COLO829 (cell line): Measurements from ENCODE around the gene MLXIP.
"Not testable (repeated sequence)": the region's sequence is repeated elsewhere in the genome, so short reads cannot be mapped to it uniquely, and the experiment has no call there.

Experiments
- DNase-seq: peaks from one replicate; pipeline ENCODE4 v3.0.0; 2012; ENCODE audit warnings: low spot score

MLXIP gene

GRCh38 chr12:122052285-122052684 is 26.3 kb upstream of the MLXIP start:
- DNase-seq = no peak

DNA sequence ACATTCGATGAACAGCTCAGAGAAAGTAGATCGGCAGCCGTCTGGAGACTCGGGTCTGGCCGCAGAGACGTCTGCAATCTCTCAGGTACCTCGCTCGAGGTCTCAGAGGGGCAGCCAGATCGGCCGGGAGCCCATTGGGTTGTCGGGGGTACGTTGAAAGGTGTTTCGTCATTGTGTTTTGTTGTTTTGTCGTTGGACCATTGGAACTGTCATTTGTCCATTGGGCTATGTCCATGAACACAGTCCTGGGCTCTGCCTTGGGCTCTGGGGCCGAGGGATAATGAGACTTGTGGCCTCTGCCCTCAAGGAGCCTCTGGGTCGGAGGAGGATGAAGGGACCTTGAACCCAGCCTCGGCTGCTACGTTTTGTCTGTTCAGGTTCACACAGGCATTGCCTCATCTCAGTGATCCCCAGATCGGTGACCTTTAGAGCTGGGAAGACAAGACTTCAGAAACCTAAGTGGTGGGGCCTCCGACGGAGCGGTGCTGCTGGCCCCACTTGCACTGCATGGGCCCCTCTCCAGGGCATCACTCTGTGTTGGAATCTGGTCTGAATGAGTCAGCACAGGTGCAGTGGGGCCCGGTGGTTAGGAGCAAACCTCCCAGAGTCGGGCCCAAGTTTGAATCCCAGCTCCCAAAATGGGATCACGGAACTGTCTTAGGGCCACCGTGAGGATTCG is 23.6 kb upstream of the MLXIP start:
- DNase-seq = no peak

DNA sequence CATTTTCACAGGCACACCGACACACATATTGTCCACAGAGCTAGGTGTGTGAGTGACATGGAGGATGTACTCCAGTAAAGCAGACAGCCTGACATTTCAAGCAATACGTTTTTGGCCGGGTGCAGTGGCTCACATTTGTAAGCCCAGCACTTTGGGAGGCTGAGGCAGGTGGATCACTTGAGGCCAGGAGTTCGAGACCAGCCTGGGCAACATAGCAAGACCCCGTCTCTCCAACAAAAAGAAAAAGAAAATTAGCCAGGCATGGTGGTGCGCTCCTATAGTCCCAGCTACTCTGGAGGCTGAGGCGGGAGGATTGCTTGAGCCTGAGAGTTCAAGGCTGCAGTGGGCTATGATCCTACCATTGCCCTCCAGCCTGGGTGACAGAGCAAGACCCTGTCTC is 22.1 kb upstream of the MLXIP start:
- not testable (repeated sequence) for DNase-seq

- DNase-seq = no peak
Measured at GRCh38 chr12:122057007-122057735, 21.4 kb upstream of the MLXIP start.

DNA sequence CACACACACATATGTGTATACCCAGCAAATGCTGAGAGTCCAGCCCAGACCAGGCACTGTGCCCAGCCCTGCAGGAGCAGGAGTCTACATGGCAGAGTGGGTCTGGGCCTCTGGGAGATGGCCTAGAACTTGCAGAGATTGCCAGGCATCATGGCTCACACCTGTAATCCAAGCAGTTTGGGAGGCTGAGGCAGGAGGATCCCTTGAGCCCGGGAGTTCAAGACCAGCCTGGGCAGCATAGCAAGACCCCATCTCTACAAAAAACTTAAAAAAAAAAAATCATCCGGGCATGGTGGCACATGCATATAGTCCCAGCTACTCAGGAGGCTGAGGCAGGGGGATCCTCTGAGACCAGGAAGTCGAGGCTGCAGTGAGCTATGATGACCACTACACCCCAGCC is 20.8 kb upstream of the MLXIP start:
- no peak for DNase-seq

DNA sequence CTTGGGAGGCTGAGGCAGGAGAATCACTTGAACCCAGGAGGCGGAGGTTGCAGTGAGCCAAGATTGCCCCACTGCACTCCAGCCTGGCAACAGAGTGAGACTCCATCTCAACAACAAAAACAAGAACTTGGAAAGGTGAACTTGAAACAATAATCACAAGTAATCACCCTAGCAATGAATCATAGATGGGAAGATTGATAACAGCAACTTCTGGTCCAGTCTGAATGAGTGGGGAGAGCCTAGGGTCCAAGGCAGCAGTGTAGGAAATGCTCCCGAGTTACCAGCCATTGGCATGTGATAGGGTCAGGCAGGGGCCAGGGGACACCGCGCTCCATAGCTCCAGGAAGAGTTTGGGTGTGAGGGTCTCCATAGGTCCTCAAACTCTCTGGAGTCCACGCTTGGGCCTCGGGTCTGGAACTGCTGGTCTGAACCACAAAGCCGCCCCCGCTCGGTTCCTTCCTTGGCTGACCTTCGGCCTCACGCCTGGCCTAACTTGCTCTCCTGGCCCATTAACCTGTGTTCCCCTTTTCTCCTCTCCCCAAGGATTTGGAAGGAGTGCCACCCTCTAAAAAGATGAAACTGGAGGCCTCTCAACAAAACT is 19.9 kb upstream of the MLXIP start:
- no peak for DNase-seq

DNA sequence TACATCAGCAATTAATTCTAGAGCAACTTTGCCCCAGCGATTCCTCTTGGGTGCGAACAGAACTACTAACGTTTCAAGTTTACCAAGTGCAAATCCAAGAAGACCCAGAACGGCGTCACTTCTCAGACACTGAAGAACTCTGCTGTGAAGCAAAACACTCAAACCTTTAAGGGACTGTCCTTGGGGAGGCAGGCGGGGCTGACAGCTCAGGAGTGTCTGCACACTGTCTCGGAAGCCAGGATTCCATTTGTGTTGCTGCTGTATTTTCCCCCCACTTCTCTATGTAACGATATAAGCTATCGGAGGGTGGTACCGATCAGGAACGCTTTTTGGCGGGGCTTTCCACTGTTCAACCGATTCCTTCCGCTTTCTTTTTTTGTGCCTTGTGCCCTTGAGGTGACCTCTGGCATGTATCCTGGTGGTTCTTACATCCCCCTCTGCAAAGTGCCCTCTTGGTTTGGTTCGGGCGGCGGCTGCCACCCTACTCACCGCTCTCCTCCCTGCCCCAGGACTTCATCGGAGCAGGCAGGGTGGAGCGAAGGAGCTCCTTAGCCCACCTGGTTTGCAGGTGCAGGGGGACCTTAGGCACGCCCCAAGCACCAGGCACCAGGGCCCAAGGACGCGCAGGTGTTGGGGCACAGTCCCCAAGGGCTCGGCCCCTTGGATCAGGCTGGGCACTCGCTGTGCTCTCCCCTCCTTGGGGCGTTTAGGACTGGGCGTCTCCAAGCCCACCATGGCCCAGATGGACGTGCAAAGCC is 19.2 kb upstream of the MLXIP start:
- no peak for DNase-seq

GRCh38 chr12:122060081-122060501 is 18.5 kb upstream of the MLXIP start:
- no peak for DNase-seq

- no peak for DNase-seq
Measured at GRCh38 chr12:122061253-122061652, 17.3 kb upstream of the MLXIP start.

- DNase-seq = no peak
Measured at GRCh38 chr12:122062832-122063693, 15.5 kb upstream of the MLXIP start.

DNA sequence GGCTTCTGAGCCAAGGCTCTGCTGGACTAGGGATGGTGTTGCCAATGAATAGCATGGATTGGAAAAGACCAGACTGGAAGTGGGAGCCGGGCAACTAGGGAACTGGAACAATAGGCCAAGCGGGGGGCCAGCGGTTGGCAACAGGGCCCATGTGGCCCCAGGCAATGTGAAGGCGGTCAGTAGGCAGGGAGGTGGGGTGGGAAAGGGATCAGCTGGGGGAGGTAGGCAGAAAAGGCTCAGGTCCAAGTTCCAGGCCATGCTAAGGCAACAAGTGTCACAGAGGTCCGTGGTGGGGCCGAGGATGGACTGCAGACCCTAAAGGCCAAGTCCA is 14.9 kb upstream of the MLXIP start:
- DNase-seq = no peak

- DNase-seq = peak; percentile 83
Measured at GRCh38 chr12:122064025-122064777, 14.4 kb upstream of the MLXIP start.

DNA sequence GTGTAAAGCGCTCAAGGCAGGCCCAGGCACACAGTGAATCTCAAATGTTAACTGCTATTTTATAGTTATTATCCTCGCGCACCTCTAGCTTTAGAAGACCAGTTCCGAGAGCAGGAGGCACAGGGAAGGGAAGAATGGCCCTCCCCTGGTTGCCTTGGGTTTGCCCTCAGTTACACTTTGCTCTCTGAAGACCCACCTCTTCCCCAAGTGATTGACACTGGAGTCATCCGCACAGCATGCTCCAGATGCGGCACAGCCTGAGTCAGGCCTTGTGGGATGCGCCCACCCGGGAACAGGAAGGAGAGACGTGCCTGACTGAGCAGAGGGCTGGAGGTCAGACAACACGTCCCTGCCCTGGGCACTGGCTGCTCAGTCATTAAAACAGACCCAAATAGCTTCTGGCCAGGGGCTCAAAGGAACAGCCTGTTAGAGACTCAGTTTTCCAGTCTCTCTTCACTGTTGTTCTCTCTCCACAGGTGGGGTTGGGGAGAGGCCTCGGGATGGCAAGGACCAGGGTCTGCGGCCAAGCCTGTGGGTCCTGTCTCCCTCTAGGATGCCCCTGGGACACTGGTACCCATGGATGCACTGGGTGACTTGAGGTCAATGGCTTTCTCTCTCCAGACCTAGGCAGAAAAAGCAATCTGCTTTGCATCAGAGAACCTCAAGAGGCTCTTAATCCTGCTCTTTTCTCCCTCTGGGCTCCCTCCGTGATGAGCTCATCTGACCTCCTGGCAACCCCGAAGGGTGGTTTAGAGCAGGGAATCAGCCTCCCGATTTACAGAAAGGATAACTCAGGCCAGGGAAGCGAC is 13.6 kb upstream of the MLXIP start:
- no peak for DNase-seq

- no peak for DNase-seq
Measured at GRCh38 chr12:122067548-122067947, 11.0 kb upstream of the MLXIP start.

GRCh38 chr12:122067966-122068365 is 10.6 kb upstream of the MLXIP start:
- no peak for DNase-seq

DNA sequence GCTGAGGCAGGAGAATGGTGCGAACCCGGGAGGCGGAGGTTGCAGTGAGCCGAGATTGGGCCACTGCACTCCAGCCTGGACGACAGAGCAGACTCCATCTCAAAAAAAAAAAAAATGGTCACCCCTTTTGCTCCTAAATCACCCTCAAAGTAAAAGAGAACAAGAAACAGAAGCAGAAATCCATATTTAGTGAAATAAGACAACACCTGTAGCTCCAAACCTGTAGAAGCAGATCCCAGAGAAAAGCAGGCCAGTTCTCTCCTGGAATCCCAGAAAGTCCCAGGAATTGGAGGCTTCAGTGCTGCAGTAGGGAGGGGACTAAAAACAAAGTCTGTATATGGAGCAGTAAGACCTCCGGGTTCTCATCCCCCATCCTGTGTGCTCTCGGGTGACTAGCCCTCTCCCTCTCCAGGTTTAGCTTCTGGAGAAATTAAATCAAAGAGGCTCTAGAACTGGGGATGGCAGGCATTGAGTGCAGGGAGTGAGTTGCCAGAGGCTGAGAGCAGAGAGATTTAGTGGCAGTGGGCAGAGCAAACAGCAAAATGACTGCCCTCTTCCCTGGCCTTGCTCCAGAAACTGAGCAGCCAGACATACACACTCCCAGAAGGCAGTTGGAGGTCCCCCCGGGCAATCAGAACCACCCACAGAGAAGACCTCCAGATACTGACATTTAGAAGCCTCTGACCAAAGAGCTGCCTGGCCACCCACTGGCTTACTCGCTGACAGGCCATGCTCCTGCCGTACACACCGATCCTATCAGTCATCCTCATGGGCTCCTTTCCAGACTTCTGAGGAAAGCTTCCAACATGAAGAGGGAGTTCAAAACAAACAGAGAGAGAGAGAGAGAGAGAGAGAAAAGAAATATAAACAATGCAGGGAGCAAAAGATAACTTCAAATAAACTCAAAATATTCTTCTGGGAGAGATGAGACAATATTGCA is 6.3 kb upstream of the MLXIP start:
- DNase-seq = peak; percentile 43

DNA sequence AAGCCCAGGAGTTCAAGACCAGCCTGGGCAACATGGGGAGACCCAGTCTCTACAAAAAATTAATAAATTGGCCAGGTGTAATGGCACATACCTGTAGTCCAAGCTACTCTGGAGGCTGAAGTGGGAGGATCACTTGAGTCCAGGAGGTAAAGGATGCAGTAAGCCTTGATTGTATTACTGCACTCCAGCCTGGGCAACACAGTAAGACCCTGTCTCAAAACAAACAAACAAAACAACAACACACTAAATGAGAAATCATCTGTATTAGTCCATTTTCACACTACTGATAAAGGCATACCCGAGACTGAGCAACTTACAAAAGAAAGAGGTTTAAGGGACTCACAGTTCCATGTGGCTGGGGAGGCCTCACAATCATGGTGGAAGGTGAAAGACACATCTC is 4.7 kb upstream of the MLXIP start:
- no peak for DNase-seq

- DNase-seq = no peak
Measured at GRCh38 chr12:122076743-122077495, 1.6 kb upstream of the MLXIP start.
